Fibroblast of the aortic adventitia (primary cell): ENCODE data around the gene FOLR1. TPM values are rescaled to one million over a fixed set of nuclear protein-coding genes. Genes with fewer than 3 reads are reported as not detected.

Source experiments
- DNase-seq: peaks from one replicate; pipeline ENCODE4 v3.0.0-alpha.2; 2010; ENCODE audit warnings: low read depth
- H3K4me3 ChIP-seq: 2 replicates; pipeline ENCODE4 v1.5.1; 2011; ENCODE audit warnings: low read depth, mild to moderate bottlenecking, control low read depth, low read length, moderate library complexity
- total RNA-seq: library from RNA; depleted of rRNA; stranded (reverse); fragments of >200 nt; gene quantifications from 2 replicates; pipeline ENCODE4 v1.2.3, GENCODE V29; 2012; ENCODE audit warnings: low replicate concordance
- TF ChIP-seq, protein P1 (sequence below): IDR thresholded peaks from 2 replicates; pipeline ENCODE4 v1.5.1; 2011; ENCODE audit warnings: mild to moderate bottlenecking, low read length, control low read depth, inconsistent platforms; ENCODE audit not compliant: insufficient read depth

FOLR1 gene
- total RNA-seq, 1 donor = 0.18 TPM

DNA sequence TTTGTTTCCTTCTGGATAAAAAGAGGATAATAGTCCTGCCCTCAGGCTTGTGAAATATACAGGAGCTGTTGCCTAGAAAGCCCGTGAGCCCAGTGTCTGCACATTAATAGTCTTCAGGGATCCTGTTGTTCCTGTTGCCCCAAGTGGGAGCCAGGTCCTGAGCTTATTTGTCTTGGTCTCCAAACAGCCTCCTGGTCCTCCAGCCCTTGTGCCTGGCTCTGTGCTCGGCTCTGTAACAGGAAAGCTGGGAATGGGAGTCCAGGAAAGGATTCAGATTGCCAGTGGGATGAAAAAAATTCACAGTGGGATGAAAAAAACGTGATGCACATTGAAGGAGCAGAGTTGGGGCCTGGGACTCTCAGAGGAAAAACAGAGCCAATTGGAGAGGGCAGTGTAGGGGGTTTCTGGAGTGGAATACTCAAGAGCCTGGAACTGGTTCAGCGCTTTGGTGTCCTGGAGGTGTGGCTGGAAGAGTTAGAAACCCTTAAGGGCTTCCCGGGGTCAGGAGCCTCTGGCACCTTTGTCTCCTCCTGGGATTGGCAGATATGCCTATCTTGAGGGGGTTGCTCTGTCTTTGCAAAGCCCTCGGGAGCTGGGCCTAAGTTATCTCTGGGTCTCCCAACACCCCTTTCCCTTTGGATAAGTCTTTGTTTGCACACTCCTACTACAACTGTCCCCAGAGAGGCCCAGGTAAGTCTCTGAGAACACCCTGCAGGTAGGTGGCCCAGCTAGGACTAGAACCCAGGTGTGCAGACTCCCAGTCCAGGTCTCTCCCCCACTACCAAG lies 30.4 kb downstream of the FOLR1 start:
- peak overlapping the region; percentile 91 for H3K4me3 ChIP-seq
- DNase-seq = no peak
- TF ChIP-seq, protein P1, sequence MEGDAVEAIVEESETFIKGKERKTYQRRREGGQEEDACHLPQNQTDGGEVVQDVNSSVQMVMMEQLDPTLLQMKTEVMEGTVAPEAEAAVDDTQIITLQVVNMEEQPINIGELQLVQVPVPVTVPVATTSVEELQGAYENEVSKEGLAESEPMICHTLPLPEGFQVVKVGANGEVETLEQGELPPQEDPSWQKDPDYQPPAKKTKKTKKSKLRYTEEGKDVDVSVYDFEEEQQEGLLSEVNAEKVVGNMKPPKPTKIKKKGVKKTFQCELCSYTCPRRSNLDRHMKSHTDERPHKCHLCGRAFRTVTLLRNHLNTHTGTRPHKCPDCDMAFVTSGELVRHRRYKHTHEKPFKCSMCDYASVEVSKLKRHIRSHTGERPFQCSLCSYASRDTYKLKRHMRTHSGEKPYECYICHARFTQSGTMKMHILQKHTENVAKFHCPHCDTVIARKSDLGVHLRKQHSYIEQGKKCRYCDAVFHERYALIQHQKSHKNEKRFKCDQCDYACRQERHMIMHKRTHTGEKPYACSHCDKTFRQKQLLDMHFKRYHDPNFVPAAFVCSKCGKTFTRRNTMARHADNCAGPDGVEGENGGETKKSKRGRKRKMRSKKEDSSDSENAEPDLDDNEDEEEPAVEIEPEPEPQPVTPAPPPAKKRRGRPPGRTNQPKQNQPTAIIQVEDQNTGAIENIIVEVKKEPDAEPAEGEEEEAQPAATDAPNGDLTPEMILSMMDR = no peak

DNA sequence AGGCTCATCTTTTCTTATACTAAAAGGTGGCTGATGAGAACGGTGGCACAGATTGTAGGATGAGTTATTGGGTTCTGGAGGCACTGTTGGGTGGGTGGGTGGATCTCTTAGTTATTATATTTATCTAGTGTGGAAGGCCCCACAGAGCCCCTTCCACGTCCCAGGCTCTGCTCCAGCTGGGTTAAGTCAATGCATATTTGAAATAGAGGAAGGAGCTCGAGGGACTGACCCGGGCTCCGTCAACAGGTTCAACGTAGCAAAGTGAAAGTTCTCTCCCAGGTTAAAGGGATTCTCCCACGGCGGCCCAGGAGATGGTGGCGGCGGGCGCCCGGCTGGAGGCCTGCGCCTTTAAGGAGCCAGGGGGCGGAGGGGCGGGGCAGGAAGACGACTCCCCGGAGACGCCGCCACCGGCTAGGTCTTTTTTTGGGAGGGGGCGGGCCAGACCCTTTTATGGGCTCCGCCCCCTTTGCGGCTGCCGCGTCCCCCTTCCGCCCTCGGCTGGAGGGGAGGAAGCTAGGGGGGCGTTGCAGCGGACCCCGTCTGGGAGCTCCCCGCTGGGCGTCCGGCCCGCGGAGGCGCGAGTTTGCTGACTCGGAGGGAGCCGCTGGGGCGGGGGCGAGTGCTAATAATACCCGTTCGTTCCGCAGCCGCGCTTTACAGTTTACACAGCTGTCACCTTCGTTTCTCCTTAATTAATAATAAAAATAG lies 31.1 kb downstream of the FOLR1 start:
- H3K4me3 ChIP-seq = peak overlapping the region; percentile 91
- TF ChIP-seq, protein P1 = peak; percentile 40
- DNase-seq = peak; percentile 87

DNA sequence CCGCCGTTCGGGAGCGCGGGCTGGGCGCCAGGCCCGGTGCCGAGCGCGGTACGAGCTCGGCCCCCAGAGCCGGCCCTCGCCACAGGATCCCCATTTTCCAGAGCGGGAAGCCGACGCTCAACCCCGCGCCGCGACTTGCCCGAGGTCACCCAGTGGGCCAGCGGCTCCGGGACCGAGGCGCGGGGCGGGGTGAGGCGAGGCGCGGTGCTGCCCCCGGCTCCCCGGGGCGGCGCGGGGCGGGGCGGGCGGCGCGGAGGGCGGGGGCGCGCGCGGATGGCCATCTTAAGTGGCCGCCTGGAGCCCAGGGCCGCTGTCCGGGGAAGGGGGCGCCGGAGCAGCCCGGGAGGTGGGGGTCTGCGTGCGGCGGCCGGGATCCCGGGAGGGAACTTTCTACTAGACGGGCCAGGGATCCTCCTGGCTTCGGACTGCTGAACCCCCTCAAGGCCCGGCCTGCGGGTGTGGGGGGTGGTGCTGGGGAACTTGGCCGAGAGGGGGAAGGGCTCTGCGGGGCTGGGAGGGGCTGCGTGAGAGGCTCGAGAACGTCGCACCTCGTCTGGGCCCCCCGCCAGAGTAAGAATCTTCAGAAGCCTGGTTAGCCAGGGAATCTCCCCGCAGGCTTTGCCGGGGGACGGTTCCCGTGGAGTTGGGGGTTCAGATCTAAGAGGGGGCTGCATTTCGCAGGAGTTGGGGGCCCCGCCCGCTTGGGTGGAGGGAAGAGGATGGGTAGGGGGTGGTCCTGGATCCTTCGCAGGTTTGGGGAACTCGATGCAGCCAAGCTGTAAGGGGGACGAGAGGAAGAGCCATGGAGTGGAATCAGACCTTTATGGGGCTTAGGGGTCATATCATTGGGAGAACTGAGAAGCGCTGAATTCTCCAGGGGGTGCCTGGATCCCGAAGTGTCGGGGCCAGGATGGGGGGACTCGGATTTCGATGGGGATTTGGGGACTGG lies 31.9 kb downstream of the FOLR1 start:
- DNase-seq = peak; percentile 68
- H3K4me3 ChIP-seq = peak overlapping the region; percentile 91
- TF ChIP-seq, protein P1 = no peak

DNA sequence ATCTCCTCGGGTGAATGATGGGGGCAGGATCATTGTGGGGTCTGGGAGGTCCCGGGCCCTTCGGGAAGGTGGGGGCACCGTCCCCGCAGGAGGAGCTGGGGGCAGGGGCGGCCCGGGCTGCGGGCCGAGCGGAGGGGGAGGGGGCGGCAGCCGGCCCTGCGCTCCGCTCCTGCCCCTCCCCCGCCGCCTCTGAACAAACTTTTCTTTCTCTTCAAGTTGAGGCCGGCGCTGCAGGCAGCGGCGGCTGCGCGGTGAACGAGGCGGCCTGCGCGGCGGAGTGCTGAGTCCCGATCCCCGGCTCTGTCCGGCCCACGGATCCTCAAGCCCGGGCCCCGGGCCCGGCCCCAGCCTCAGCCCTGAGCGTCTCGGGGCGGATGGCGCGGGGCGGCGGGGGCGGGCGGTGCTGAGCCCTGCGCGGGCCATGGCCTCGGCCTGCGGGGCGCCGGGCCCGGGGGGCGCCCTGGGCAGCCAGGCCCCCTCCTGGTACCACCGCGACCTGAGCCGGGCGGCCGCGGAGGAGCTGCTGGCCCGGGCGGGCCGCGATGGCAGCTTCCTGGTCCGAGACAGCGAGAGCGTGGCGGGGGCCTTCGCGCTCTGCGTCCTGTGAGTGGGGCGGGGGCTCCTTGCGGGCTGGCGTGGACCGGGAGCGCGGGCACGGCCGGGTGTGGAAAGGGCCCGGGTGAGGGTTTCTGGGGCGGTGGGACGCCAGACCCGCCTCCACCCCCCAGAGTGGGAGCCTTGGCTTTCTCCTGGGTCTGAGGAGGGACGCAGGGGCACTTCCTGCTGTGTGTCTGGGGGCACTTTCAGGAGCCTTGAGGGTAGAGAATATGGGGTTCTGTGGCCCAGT lies 32.8 kb downstream of the FOLR1 start, which contains the start of gene INPPL1:
Gene INPPL1 (plus strand): TSS at position 204 of the 847 bp plus-strand sequence. CDS start 218 bp downstream, at position 422.
- no peak for DNase-seq
- peak within 1 kb of the TSS; percentile 91 for H3K4me3 ChIP-seq
- TF ChIP-seq, protein P1 = no peak

GRCh38 chr11:72225411-72225951 lies 33.5 kb downstream of the FOLR1 start:
- peak overlapping the region; percentile 91 for H3K4me3 ChIP-seq
- TF ChIP-seq, protein P1 = no peak
- DNase-seq = no peak
